AG10803 (cell line): ENCODE measurements around the gene TEDC2.

Source experiments
- DNase-seq: peaks from one replicate; pipeline ENCODE4 v3.0.0; 2010; ENCODE audit warnings: low read depth
- H3K4me3 ChIP-seq: 2 replicates; pipeline ENCODE4 v1.5.1; 2011; ENCODE audit warnings: mild to moderate bottlenecking, low read length, control low read depth
- TF ChIP-seq, protein P1 (sequence below): conservative IDR thresholded peaks from 2 replicates; pipeline ENCODE4 v1.5.1; 2011; ENCODE audit warnings: mild to moderate bottlenecking, low read length, control low read depth, inconsistent platforms

Gene TEDC2

DNA sequence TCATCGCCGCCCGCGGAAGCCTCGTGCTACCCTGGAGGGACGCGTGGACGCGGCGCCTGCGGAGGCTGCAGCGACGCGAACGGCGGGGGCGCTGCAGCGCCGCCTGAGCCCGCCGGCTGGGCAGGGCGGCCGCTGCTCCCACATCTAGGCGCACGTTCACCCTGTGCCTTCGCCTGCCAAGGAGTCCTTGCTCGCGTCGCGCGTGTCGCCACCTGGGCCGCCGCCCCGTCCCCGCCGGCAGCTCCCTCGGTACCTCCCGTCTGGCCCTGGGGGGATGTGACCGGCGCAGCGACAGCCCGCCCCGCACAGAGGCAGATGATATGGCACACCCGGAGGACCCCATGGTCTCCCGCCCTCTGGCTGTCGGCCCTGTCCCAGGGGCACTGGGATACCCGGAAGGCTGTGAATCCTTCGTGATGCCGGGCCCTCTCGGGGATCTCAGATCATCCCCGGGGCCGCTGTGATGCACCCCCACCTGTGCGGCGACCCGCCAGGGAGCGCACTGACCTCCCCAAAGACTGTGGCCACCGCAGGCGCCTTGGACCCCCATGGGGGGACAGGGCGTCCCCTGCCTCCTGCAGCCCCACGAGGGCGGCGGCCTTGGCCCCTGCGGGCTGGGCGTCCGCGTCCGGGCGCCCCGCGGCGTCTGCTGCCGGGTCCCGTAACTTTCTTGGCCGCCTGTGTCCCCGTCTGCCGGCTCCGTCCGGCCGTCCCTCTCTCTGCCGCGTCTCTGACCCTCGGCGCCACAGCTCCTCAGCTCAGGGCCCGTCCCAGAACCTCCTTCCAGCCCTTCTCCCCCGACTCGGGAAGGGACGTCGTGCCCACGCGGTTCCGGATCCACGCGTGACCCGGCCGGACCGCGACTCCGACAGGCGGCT, 14.3 kb downstream of the TEDC2 start:
- peak; percentile 40 for DNase-seq
- TF ChIP-seq, protein P1, sequence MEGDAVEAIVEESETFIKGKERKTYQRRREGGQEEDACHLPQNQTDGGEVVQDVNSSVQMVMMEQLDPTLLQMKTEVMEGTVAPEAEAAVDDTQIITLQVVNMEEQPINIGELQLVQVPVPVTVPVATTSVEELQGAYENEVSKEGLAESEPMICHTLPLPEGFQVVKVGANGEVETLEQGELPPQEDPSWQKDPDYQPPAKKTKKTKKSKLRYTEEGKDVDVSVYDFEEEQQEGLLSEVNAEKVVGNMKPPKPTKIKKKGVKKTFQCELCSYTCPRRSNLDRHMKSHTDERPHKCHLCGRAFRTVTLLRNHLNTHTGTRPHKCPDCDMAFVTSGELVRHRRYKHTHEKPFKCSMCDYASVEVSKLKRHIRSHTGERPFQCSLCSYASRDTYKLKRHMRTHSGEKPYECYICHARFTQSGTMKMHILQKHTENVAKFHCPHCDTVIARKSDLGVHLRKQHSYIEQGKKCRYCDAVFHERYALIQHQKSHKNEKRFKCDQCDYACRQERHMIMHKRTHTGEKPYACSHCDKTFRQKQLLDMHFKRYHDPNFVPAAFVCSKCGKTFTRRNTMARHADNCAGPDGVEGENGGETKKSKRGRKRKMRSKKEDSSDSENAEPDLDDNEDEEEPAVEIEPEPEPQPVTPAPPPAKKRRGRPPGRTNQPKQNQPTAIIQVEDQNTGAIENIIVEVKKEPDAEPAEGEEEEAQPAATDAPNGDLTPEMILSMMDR = 0 out of 2 replicates have a peak, but pooled peaks have one; percentile 10
- peak overlapping the region; percentile 77 for H3K4me3 ChIP-seq

GRCh38 chr16:2474877-2475412, 15.0 kb downstream of the TEDC2 start, which contains the start of gene TBC1D24:
TBC1D24 (plus strand) TSS chr16:2475127; CDS start chr16:2496149, 21,022 bp downstream.
- H3K4me3 ChIP-seq = peak within 1 kb of the TSS; percentile 77
- TF ChIP-seq, protein P1 = no peak
- DNase-seq = peak; percentile 73

DNA sequence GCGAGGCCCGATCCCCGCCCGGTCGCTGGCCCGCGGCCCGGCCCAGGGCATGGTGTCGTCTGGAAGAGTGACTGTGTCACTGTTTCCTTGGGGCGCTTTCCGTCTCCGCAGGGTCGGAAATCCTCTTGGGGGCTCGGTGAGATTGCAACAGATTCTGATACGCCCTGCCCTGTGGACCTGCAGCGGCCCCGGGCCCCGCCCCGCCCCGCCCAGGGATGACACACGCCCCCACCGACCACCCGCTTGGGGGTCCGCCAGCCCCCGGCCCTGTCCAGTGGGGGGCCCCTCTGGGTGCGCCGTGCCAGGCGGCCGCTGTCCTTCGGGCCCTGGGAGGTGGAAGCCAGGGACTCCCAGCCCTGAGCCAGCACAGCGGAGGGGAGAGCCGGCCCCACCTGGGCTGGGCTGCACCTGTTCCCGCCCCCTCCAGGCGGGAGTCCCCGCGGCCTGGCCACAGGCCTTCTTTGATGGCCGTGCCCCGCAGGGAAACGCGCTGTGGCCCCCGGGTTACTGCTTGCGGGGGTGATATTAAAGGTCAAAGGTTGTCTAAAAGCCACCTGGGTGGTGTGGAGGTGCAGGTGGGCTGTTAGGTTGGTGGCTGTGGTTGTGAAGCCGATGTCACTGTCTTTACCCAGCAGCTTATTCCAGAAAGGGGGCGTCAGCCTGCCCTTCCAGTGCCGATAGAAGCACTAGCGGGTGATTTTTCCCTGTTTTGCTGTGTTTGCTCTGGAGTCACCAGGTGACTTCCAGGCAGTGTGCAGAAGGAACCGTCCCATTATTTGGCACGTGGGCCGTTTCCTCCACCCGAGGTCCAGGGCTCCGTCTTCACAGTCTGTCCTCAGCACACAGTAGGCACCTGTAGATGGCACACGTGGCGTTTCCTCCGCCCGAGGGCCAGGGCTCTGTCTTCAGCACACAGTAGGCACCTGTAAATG, 15.8 kb downstream of the TEDC2 start:
- TF ChIP-seq, protein P1 = no peak
- H3K4me3 ChIP-seq = peak overlapping the region; percentile 61
- no peak for DNase-seq

DNA sequence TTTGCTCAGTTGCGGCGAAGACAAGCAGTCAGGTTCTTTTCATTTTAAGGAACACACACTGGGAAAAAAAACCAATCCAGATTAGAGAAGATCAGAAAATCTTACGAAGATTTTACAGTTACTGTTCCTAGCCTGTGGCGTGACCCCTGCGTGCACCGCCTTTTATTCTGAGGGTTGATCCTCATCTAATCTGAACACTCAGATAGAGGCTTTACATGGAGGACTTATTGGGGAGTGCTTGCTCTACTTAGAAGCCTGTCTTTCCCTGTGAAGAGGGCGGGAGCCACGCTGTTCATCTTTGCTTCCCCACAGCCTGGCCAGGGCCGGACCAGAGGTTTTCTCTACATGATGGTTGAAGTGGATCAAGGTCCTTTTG, 16.4 kb downstream of the TEDC2 start:
- no peak for DNase-seq
- H3K4me3 ChIP-seq = peak overlapping the region; percentile 61; the same call in 1 of the 2 replicates
- TF ChIP-seq, protein P1 = no peak

GRCh38 chr16:2476741-2477140, 16.8 kb downstream of the TEDC2 start:
- no peak overlapping the region for H3K4me3 ChIP-seq
- TF ChIP-seq, protein P1 = no peak
- DNase-seq = no peak

DNA sequence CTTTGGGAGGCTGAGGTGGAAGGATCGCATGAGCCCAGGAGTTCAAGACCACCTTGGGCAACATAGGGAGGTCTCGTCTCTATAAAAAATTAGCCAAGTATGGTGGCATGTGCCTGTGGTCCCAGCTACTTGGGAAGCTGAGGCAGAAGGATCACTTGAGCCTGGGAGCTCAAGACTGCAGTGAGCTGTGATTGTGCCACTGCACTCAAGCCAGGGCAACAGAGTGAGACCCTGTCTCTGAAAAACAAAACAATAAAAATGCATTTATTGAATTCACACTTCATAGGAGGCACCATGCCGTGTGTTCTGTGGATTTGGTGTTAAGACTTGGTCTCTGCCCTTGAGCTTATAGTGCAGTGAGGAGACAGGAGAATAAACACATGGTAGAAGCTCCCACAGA, 17.4 kb downstream of the TEDC2 start:
- H3K4me3 ChIP-seq = no peak overlapping the region
- TF ChIP-seq, protein P1 = no peak
- no peak for DNase-seq
